Activated CD4-positive, alpha-beta memory T cell treated with anti-CD3 and anti-CD28 coated beads for 36 hours (primary cell): ENCODE results near the gene CACNA1A. TPM values are rescaled to one million over a fixed set of nuclear protein-coding genes. Genes with fewer than 3 reads are reported as not detected.
"Not testable (repeated sequence)": the region's sequence is repeated elsewhere in the genome, so short reads cannot be mapped to it uniquely, and the experiment has no call there.

Source experiments
- CTCF ChIA-PET: fragments of 350-600 bp; sonication (Branson Sonifier 250); formaldehyde crosslinking; loops from one replicate; lab custom pipeline; 2021; ENCODE audit warnings: antibody characterized with exemption, inconsistent platforms; lab: Charles Lee
- POLR2A ChIA-PET: fragments of 350-600 bp; sonication (Branson Sonifier 250); formaldehyde crosslinking; loops from one replicate; lab custom pipeline; 2021; ENCODE audit warnings: antibody characterized with exemption; lab: Charles Lee
- DNase-seq: peaks from one replicate; pipeline ENCODE4 v3.0.0-alpha.2; 2020
- H3K27ac Mint-ChIP-seq: one replicate; pipeline ENCODE4 v1.8.0; 2021; ENCODE audit warnings: mixed read lengths
- H3K27me3 Mint-ChIP-seq: one replicate; pipeline ENCODE4 v1.8.0; 2021; ENCODE audit warnings: mixed read lengths
- H3K36me3 Mint-ChIP-seq: one replicate; pipeline ENCODE4 v1.8.0; 2021; ENCODE audit warnings: mixed read lengths
- H3K4me1 Mint-ChIP-seq: one replicate; pipeline ENCODE4 v1.8.0; 2021; ENCODE audit warnings: low read depth, mixed read lengths
- H3K4me3 Mint-ChIP-seq: one replicate; pipeline ENCODE4 v1.8.0; 2021; ENCODE audit warnings: mild to moderate bottlenecking, mixed read lengths
- H3K9me3 Mint-ChIP-seq: one replicate; pipeline ENCODE4 v1.8.0; 2021; ENCODE audit warnings: mixed read lengths
- intact Hi-C: fragments of 100-400 bp; cut with micrococcal nuclease; formaldehyde crosslinking; loops from one replicate; pipeline ENCODE4 v1.15.1; 2023
- total RNA-seq, 2 experiments: library from RNA; stranded (reverse); gene quantifications; one replicate each; pipeline ENCODE4 v1.2.3, GENCODE V29; 2021

The CACNA1A gene
- total RNA-seq, 2 experiments from 2014 or later, result 0.46 to 0.74 TPM

- no peak for DNase-seq
- no peak overlapping the region for H3K4me3 Mint-ChIP-seq
- H3K9me3 Mint-ChIP-seq, result no peaks in the 10 kb centered on the region
- peak overlapping the region; percentile 45 for H3K27ac Mint-ChIP-seq
- intact Hi-C loops, result loop anchor here (2.0 to 5.0 kb wide), 5 partner anchors 15 to 92 kb away; partner anchors contain the start of genes NACC1 and TRMT1
- ChIA-PET CTCF (interaction anchor here (0.8 kb wide), 1 partner anchor 232 kb away, joined by 3 read pairs; no protein-coding TSS in a partner anchor), POLR2A (no interaction called here)
- H3K27me3 Mint-ChIP-seq, result no peaks in the 10 kb centered on the region
- no peaks in the 10 kb centered on the region for H3K36me3 Mint-ChIP-seq
- peaks cover 7% of the 10 kb centered on the region for H3K4me1 Mint-ChIP-seq
These were observed 296.6 kb downstream of the CACNA1A start for GRCh38 chr19:13209484-13210338.

GRCh38 chr19:13208672-13209483, 297.4 kb downstream of the CACNA1A start:
- H3K4me3 Mint-ChIP-seq, result peak overlapping the region; percentile 57
- no peaks in the 10 kb centered on the region for H3K9me3 Mint-ChIP-seq
- no peaks in the 10 kb centered on the region for H3K27me3 Mint-ChIP-seq
- CTCF ChIA-PET, result interaction anchor here (0.8 kb wide), 1 partner anchor 231 kb away, joined by 3 read pairs; no protein-coding TSS in a partner anchor
- H3K36me3 Mint-ChIP-seq, result no peaks in the 10 kb centered on the region
- DNase-seq, result no peak
- intact Hi-C loops, result loop anchor here (2.0 kb wide), 3 partner anchors 14 to 42 kb away; no protein-coding TSS in a partner anchor
- peaks cover 7% of the 10 kb centered on the region for H3K4me1 Mint-ChIP-seq
- H3K27ac Mint-ChIP-seq, result peak overlapping the region; percentile 83
- POLR2A ChIA-PET, result no interaction called here

GRCh38 chr19:13207846-13208671, 298.2 kb downstream of the CACNA1A start:
- Mint-ChIP-seq H3K27ac (peak overlapping the region; percentile 83), H3K27me3 (no peaks in the 10 kb centered on the region), H3K4me1 (peaks cover 7% of the 10 kb centered on the region), H3K36me3 (no peaks in the 10 kb centered on the region), H3K4me3 (peak overlapping the region; percentile 72), H3K9me3 (no peaks in the 10 kb centered on the region)
- intact Hi-C loops, result loop anchor here (2.0 kb wide), 3 partner anchors 13 to 41 kb away; no protein-coding TSS in a partner anchor
- DNase-seq, result peak; percentile 84
- POLR2A ChIA-PET, result no interaction called here
- CTCF ChIA-PET, result no interaction called here

DNA sequence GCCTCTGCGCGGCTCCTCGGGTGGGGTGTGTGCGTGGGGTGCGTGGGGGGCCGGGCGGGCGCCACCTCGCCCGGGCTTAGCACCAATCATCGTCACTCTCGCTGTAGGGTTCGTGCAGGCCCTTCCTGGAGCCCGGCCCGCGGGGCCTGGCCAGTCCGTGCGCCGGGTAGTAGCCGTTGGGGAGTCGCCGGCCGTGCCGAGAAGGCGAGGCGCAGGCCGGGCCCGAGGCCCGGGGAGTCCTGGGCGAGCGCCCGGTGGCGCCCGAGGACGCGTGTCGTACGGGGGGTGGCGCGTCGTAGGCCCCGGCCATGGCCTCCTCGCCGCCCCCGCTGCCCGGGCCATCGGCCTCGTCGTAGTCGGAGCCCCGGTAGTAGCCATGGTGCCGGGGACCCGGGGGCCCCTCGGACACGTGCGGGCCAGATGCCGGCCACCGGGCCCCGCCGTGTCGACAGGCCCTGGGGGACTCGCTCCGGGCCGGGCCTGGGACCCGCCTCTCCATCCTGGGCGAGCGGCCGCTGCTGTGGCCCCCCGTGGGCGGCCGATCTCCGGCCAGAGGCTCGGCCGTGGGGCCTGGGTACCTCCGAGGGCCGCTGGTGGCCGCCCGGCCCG, 298.9 kb downstream of the CACNA1A start:
- intact Hi-C loops, result no loop called here
- no peaks in the 10 kb centered on the region for H3K9me3 Mint-ChIP-seq
- H3K4me3 Mint-ChIP-seq, result no peak overlapping the region
- no peak for DNase-seq
- no peak overlapping the region for H3K27ac Mint-ChIP-seq
- ChIA-PET CTCF (no interaction called here), POLR2A (no interaction called here)
- no peaks in the 10 kb centered on the region for H3K27me3 Mint-ChIP-seq
- H3K4me1 Mint-ChIP-seq, result peaks cover 5% of the 10 kb centered on the region
- no peaks in the 10 kb centered on the region for H3K36me3 Mint-ChIP-seq

- peak overlapping the region; percentile 56 for H3K27ac Mint-ChIP-seq
- no peaks in the 10 kb centered on the region for H3K27me3 Mint-ChIP-seq
- no peaks in the 10 kb centered on the region for H3K9me3 Mint-ChIP-seq
- POLR2A ChIA-PET, result no interaction called here
- H3K4me3 Mint-ChIP-seq, result no peak overlapping the region
- no peak for DNase-seq
- CTCF ChIA-PET, result no interaction called here
- intact Hi-C loops, result no loop called here
- H3K36me3 Mint-ChIP-seq, result no peaks in the 10 kb centered on the region
- peaks cover 5% of the 10 kb centered on the region for H3K4me1 Mint-ChIP-seq
These were observed 299.7 kb downstream of the CACNA1A start for GRCh38 chr19:13206587-13206986.

GRCh38 chr19:13202112-13202511, 304.2 kb downstream of the CACNA1A start:
- H3K9me3 Mint-ChIP-seq, H3K4me1 Mint-ChIP-seq, POLR2A ChIA-PET, H3K4me3 Mint-ChIP-seq, intact Hi-C loops, H3K36me3 Mint-ChIP-seq, DNase-seq, H3K27ac Mint-ChIP-seq, H3K27me3 Mint-ChIP-seq: not testable (repeated sequence)
- CTCF ChIA-PET, result interaction anchor here (0.7 to 0.8 kb wide), 3 partner anchors 9 to 520 kb away, joined by 3 read pairs; no protein-coding TSS in a partner anchor

GRCh38 chr19:13198634-13199033, 307.6 kb downstream of the CACNA1A start:
- intact Hi-C loops, result loop anchor here (10.0 kb wide), 1 partner anchor 386 kb away; no protein-coding TSS in a partner anchor
- CTCF ChIA-PET, result interaction anchor here (2.2 kb wide), 1 partner anchor 64 kb away, joined by 7 read pairs; no protein-coding TSS in a partner anchor
- no peaks in the 10 kb centered on the region for H3K9me3 Mint-ChIP-seq

DNA sequence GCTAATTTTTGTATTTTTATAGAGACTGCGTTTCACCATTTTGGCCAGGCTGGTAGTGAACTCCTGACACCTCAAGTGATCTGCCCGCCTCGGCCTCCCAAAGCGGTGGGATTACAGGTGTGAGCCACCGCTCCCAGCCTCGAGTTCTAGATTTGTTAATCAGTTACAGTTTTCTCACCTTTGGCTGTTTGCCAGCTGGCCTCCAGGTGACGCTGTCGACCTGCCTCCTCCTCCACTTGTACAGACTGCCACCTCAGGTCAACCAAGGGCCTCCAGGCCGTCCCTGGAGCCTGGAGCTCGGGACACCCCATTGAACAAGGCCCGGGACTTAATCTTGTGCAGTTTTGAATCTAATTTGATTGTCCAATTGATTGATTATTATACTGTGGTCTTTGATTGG, 310.6 kb downstream of the CACNA1A start:
- no peak overlapping the region for H3K4me3 Mint-ChIP-seq
- peak; percentile 78 for DNase-seq
- H3K27ac Mint-ChIP-seq, result peak overlapping the region; percentile 49
- ChIA-PET CTCF (interaction anchor here (0.8 to 3.7 kb wide), 41 partner anchors 9 to 394 kb away, joined by 3 to 71 read pairs (median 5); partner anchors contain the start of genes IER2, NACC1 and STX10), POLR2A (interaction anchor here (0.7 to 1.3 kb wide), 3 partner anchors 43 to 68 kb away, joined by 3 to 7 read pairs (median 5); partner anchors contain the start of genes IER2 and STX10)
- intact Hi-C loops, result loop anchor here (1.0 to 10.0 kb wide), 4 partner anchors 13 to 389 kb away; no protein-coding TSS in a partner anchor
- no peaks in the 10 kb centered on the region for H3K9me3 Mint-ChIP-seq
- H3K36me3 Mint-ChIP-seq, result no peaks in the 10 kb centered on the region
- peaks cover 26% of the 10 kb centered on the region for H3K4me1 Mint-ChIP-seq
- no peaks in the 10 kb centered on the region for H3K27me3 Mint-ChIP-seq

More at GRCh38 chr19:13198634-13199033, 307.6 kb downstream of the CACNA1A start:
- Mint-ChIP-seq H3K4me3 (no peak overlapping the region), H3K4me1 (peaks cover 15% of the 10 kb centered on the region), H3K36me3 (no peaks in the 10 kb centered on the region), H3K27me3 (no peaks in the 10 kb centered on the region), H3K27ac (no peak overlapping the region)
- DNase-seq, result no peak
- POLR2A ChIA-PET, result no interaction called here

DNA sequence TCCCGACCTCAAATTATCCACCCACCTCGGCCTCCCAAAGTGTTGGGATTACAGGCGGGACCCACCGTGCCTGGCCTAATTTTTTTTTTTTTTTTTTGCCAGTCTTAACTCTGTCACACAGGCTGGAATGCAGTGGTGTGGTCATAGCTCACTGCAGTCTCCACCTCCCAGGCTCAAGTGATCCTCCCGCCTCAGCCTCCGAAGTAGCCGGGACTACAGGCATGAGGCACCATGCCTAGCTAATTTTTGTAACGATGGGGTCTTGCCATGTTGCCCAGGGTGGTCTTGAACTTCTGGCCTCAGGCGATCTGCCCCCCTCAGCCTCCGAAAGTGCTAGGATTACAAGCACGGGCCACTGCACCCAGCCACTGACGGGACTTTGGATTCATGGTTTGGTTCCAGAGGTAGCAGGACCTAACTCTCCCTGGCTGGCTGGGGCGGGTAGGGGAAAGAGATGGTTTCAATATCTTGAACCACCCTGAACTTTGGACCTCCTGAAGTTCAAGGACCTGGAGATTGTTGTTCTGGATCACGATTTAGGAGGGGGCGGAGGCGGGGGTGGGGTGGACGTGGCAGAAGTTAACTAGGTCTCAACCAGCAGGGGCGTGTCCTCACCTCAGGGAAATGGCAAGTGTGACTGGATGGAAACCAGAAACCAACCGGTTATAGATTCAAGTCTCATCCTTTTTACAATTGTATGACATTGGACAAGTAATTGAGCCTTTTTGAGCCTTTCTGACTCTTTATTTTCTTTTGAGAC, 315.3 kb downstream of the CACNA1A start:
- POLR2A ChIA-PET, result no interaction called here
- CTCF ChIA-PET, result interaction anchor here (1.4 kb wide), 1 partner anchor 71 kb away, joined by 3 read pairs; no protein-coding TSS in a partner anchor
- Mint-ChIP-seq H3K27ac (peak overlapping the region; percentile 51), H3K27me3 (no peaks in the 10 kb centered on the region), H3K36me3 (no peaks in the 10 kb centered on the region), H3K4me1 (peaks cover 38% of the 10 kb centered on the region), H3K9me3 (no peaks in the 10 kb centered on the region), H3K4me3 (no peak overlapping the region)
- peak; percentile 71 for DNase-seq
- intact Hi-C loops, result loop anchor here (5.0 to 10.0 kb wide), 2 partner anchors 241 to 394 kb away; no protein-coding TSS in a partner anchor

DNA sequence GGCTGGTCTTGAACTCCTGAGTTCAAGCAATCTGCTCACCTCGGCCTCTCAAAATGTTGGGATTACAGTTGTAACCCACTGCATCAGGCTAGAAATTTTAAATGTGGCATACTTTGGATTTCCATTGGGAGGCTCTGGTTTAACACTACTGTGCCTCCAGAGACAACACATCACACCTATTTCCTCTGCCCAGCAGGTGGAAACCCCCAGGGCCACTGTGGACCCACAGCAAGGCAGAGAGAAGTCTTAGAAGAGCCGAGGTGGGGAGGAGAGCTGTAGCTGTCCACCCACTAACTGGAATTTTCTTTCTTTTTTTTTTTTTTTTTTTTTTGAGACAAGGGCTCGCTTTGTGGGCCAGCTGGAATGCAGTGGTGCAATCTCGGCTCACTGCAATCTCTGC, 316.7 kb downstream of the CACNA1A start:
- POLR2A ChIA-PET, result interaction anchor here (1.1 kb wide), 1 partner anchor 37 kb away, joined by 4 read pairs; no protein-coding TSS in a partner anchor
- no peak overlapping the region for H3K27ac Mint-ChIP-seq

More for the DNA sequence above, 316.7 kb downstream of the CACNA1A start:
- no peaks in the 10 kb centered on the region for H3K36me3 Mint-ChIP-seq
- H3K4me1 Mint-ChIP-seq, result peaks cover 29% of the 10 kb centered on the region
- no peak overlapping the region for H3K4me3 Mint-ChIP-seq
- no peaks in the 10 kb centered on the region for H3K9me3 Mint-ChIP-seq
- DNase-seq, result no peak
- intact Hi-C loops, result loop anchor here (2.0 kb wide), 1 partner anchor 17 kb away; no protein-coding TSS in a partner anchor
- H3K27me3 Mint-ChIP-seq, result no peaks in the 10 kb centered on the region
- CTCF ChIA-PET, result interaction anchor here (1.4 kb wide), 1 partner anchor 73 kb away, joined by 3 read pairs; no protein-coding TSS in a partner anchor
